GM19099 (cell line): ENCODE measurements around the gene SH3GL1.

ENCODE experiments used
- POLR2A ChIP-seq: IDR thresholded peaks from 3 replicates; pipeline ENCODE4 v1.6.1; 2011; ENCODE audit warnings: low read depth; ENCODE audit not compliant: insufficient read length; ENCODE audit errors: extremely low read depth

Gene SH3GL1

DNA sequence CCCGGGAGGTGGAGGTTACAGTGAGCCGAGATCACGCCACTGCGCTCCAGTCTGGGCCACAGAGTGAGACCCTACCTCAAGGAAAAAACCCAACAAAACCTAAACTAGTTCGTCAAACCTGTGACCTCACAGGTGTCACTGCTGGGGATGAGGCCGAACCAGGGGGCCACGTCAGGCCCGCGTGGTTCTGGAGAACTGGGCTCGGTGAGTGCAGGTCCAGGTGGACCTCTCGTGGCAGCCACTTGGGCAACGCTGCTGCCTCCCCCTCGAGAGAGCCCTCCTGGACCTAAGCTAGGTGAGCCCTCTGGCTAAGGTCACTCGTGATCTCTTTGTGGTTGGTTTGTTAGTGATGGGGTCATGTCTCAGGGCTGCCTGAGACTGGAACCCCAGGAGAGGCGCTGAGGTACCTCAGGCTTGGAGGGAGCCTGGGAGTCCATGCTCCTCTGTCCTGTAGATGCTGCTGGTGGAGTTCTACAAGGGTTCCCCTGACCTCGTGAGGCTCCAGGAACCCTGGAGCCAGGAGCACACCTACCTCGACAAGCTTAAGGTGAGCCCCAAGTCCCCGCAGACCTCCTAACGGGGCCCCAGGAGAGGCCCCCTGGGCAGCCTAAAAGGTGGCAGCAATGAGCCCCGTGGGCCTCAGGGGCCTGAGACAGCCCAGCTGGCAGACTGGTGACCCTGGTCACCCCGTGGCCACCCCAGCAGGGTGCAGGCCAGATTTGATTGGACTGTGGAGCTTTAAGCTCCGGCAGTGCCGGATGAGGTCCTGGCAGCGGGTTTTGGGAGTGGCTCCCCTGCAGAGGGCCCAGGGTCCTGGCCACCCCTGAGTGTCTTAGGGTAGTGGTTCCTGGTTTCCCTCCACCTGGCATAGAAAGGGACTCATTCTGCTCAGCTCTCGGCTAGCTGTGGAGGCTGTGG, 41.4 kb downstream of the SH3GL1 start:
- peak; percentile 14 for TF ChIP-seq POLR2A

DNA sequence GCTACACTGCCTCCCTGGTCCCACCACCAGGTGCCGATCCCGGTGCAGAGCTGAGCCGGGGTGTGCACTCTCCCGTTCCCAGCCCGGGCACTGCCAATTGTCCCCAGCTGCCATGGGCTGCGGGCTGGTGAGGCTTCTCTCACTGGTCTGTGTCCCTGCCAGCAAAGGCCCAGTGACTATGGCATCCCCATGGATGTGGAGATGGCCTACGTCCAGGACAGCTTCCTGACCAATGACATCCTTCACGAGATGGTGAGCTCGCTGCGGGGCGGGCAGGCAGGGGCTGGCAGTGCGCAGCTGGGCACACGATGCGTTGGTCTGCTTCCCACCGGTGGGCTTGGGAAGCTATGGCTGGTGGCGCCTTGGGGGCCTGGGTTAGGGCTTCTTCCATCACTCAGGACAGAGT, 42.4 kb downstream of the SH3GL1 start:
- no peak for TF ChIP-seq POLR2A

DNA sequence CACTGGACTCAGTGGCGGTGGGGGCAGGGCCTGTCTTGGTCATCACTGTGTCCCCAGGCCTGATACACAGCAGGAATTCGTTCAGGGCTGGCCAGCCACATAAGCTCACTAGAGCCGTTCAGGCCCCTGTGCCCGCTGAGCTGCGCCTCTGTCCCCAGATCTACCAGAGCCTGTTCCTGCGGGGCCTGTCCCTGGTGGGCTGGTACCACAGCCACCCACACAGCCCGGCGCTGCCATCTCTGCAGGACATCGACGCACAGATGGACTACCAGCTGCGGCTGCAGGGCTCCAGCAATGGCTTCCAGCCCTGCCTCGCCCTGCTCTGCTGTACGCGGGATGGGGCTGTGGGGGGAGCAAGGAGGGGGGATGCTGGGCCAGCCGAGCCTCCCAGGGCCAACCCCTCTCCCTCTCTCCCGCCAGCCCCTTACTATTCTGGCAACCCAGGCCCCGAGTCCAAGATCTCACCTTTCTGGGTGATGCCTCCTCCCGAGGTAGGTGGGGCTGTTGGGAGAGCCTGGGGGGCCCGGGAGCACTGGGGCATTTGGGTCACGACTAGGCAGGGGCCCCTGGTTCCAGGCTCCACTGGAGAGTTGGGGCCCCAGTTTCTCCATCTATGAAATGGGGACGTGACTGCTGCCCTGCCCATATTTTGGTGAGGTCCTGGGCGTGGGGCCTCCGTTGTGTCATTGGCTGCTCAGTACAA, 43.1 kb downstream of the SH3GL1 start:
- no peak for TF ChIP-seq POLR2A

DNA sequence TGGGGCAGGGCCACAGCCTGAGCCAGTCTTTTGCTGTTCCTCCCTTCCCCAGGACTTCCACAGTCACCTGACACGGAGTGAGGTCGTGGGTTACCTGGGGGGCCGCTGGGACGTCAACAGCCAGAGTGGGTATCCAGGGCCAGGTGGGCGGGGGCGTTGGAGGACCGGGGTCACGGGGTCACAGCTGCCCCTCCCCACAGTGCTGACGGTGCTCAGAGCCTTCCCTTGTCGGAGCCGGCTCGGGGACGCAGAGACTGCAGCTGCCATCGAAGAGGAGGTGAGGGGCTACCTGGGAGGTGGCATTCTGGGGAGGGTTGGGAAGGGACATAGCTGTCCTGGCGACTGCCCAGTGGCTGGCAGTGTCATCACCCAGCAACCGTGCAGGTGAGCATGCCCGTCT, 45.5 kb downstream of the SH3GL1 start:
- TF ChIP-seq POLR2A: no peak

DNA sequence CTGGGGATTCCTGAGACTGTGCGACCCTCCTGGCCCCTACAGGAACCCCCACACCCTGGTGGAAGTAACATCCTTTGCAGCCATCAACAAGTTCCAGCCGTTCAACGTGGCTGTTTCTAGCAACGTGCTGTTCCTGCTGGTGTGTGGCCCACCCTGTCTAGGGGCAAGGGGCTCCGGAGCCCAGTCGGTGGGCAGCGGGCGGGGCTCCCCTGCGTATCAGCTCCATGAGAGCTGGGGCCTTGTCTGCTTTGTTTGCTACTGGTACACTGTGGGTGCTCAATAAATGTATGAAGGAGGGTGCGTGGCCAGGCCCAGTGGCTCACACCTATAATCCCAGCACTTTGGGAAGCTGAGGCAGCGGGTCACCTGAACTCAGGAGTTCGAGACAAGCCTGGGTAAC, 46.1 kb downstream of the SH3GL1 start:
- TF ChIP-seq POLR2A: no peak

DNA sequence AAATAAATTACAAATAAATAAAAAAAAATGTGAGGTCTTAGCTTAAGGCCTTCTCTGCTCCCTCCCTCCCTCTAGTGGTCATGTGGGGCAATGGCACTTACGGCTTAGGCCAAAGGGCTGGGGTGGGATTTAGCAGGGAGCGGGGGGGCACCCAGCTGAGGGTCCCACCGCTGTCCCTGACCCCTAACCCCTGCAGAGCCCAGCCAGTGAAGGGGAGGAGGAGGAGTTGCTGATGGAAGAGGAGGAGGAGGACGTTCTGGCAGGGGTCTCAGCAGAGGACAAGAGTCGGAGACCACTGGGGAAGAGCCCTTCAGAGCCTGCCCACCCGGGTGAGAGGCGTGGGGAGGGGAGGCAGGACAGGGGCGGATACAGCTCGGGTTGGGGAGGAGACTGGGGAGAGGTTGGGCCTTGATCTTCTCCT, 47.6 kb downstream of the SH3GL1 start:
- no peak for TF ChIP-seq POLR2A

DNA sequence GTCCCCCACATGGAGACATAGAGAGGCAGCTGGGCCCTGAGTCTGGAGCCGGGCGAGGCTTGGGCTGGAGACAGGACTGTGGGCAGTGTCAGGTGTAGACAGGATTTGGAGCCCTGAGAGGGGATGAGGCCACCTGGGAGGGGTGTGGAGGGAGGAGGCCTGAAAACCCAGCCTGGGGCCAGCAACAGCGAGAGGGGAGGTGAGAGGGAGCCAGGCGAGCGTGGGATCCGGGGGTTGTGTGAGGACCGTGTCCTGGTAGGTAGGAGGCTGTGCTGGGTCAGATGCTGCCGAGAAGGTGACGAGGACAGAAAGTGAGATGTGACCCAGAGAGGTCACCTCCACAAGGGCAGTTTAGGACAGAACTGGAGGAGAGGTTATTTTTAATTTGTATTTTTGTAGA, 49.6 kb downstream of the SH3GL1 start:
- TF ChIP-seq POLR2A: no peak

DNA sequence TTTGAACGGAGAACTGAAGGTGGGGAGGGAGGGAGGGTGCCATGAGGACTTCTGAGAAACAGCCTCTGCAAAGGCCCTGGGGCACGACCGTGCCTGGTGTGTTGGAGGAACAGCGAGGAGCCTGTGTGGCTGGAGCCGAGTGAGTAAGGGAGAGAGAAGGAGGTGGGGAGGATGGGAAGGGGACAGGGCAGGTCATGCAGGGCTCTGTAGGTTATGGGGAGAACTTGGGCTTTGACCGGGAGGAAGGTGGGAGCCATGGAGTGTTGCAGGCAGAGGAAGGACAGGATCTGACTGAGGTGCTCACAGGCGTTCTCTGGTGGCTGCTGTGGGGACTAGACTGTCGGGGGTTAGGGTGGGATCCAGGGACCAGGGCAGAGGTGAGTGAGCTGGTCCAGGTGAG, 50.2 kb downstream of the SH3GL1 start:
- TF ChIP-seq POLR2A: no peak

DNA sequence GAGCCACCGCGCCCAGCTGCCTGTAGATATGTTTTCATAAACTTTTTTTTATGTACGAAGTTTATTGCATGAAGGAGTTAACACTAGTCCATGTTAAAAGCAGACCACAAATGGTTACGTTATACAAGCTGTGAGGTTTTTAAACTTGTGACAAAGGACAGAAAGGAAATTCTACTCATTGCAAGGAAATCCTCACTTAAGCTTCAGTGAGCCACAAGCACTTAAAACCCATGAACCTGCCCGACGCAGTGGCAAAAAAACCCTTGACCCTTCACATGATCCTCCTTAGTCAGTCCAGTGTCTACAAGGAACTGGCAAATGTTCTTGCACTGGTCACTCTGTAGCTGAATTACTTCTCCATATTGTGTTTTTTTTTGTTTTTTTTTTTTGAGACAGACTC, 52.8 kb downstream of the SH3GL1 start:
- TF ChIP-seq POLR2A: no peak

DNA sequence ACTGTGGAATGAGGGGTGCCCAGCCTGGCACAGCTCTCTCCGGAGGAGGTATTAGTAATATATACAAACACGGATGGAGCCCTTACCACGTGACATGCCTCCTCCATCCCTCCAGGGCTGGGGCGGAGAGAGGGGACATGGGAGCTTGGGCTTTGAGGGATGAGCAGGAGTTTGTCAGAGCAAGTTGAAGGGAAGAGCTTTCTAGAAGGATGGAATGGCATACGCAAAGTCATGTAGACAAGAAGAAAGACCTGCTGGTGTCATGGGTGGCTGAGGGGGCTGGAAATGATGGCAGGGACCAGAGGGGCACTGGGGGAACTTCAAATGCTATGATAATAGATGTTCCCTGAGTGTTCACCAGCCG, 54.3 kb downstream of the SH3GL1 start:
- no peak for TF ChIP-seq POLR2A

DNA sequence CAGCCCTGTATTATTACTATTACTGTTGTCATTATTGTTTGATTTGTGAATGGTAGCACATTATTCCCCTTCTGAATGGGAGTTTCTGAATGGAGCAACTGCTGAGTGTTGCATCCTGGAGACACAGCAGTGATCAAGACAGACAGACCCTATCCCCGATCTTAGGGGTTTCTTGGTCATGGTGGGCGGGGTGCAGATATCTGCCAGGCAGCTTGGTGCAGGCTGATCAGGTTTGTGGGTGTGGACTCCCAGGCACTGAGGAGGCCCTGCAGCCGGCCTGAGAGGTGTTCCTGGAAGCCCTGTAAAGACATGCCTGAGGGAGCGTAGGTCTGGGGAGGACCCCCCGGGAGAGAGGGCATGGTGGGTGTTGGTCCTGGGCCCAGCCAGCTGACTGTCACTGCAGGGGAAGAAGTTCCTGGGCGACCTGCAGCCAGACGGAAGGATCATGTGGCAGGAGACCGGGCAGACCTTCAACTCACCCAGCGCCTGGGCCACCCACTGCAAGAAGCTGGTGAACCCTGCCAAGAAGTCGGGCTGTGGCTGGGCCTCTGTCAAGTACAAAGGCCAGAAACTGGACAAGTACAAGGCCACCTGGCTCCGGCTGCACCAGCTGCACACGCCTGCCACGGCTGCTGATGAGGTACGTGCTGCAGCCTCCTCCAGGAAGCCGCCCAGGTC, 54.9 kb downstream of the SH3GL1 start:
- TF ChIP-seq POLR2A: no peak

DNA sequence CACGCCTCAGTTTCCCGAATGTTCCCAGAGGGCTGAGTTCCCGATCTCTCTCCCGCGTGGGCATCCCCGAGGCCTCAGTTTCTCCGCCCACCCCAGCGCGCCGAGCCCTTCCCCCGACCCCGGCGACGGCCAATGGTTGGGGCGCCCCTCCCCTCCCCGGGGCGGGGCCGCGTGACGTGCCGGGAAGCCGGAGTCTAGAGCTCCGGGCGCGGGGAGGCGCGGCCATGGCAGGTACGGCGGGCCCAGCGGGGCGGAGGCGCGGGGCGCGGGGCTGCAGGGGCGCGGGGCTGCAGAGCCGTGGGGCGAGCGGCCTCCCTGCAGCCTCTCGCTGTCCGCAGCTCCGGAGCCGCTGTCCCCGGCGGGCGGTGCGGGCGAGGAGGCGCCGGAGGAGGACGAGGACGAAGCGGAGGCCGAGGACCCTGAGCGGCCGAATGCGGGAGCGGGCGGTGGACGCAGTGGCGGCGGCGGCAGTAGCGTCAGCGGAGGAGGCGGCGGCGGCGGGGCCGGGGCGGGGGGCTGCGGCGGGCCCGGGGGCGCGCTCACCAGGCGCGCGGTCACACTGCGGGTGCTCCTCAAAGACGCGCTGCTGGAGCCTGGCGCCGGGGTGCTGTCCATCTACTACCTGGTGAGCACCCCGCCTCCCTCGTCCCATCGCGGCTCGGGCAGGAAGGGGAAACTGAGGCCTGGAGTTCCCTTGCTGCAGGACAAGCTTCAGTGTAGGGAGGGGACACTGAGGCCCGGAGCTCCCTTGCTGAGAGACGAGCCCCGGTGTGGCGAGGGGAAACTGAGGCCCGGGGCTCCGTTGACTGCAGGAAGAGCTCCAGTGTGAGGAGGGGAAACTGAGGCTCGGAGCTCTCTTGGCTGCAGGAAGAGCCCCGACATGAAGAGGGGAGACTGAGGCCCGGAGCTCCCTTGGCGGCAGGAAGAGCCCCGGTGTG, 56.7 kb downstream of the SH3GL1 start, which contains the start of gene MPND:
MPND (plus strand) TSS at position 193 of the 938 bp plus-strand sequence; CDS start at position 225, 32 bp downstream.
- TF ChIP-seq POLR2A: no peak

DNA sequence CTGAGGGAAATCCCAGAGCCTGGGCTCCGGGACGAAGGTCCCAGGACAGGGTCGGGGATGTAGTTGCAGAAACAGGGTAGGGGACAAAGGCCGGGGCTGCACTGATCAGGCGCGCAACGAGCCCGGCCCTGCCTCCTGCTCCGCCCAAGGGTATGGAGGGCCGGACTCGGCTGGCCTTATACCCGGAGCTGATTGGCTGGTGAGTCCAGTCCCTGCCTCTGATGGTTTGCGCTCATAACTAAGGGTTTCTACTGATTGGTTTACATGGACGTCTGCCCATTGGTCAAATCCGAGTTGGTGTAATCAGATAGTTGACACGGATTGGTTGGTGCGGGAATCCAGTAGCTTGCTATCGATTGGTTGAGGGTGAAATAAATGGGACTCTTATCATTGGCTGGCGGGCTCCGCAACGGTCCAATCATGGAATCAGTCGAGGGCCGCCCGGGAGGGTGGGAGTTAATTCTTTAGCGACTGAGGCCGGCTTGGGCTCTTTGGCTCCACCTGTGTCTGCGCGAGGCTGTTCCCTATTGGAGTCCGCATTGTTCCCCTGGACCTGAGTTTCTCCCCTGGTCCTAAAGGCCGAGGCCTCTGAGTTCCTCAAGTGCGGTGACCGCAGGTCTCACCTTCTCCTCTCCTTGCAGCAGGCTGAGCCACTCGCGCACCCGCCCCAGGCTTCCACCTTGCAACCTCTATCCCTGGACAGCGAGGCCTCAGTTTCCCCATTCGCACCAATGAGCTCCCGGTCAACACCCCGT, 57.6 kb downstream of the SH3GL1 start:
- TF ChIP-seq POLR2A: peak; percentile 95

DNA sequence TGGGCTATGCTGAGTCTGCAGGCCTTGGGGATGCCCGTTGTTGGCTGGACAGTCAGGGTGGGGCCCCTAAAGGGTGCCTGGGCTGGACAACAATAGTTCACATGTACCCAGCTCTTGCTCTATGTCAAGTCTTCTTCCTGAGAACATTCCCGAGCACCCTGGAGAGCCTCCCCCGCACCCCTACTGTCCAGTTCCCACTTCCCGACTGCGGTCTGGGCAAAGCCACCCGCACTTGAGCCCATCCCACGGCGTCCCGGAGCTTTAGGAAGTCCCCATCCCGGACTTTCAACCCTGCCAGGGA, 58.1 kb downstream of the SH3GL1 start:
- no peak for TF ChIP-seq POLR2A
